GM18951 (cell line): Measurements from ENCODE around the gene PYCR2.

Experiments used
- POLR2A ChIP-seq: IDR thresholded peaks from 4 replicates; pipeline ENCODE4 v1.6.1; 2011; ENCODE audit warnings: mild to moderate bottlenecking; ENCODE audit not compliant: insufficient read length, insufficient read depth; ENCODE audit errors: extremely low read depth
- in situ Hi-C: fragments of 300-500 bp; cut with MboI; formaldehyde crosslinking; loops from one replicate; pipeline ENCODE4 v1.12.0; 2022; ENCODE audit warnings: low sequenced_read_pairs, mixed read lengths, inconsistent platforms; ENCODE audit not compliant: unreplicated experiment

The PYCR2 gene

DNA sequence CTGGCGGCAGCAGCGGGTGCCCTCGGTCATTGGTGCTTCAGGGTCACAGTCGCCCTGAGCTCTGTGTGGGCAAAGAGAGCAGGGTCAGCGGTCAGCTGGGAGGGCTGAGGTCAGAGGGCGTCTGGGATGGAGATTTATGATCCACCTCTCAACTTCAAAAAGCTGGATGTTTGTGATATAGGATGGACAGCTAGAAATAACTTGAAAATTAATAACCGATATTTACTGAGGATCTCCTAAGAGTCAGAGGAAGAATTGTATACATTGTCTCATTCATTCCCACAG is 37.1 kb downstream of the PYCR2 start:
- in situ Hi-C loops, result no loop called here
- no peak for TF ChIP-seq POLR2A

DNA sequence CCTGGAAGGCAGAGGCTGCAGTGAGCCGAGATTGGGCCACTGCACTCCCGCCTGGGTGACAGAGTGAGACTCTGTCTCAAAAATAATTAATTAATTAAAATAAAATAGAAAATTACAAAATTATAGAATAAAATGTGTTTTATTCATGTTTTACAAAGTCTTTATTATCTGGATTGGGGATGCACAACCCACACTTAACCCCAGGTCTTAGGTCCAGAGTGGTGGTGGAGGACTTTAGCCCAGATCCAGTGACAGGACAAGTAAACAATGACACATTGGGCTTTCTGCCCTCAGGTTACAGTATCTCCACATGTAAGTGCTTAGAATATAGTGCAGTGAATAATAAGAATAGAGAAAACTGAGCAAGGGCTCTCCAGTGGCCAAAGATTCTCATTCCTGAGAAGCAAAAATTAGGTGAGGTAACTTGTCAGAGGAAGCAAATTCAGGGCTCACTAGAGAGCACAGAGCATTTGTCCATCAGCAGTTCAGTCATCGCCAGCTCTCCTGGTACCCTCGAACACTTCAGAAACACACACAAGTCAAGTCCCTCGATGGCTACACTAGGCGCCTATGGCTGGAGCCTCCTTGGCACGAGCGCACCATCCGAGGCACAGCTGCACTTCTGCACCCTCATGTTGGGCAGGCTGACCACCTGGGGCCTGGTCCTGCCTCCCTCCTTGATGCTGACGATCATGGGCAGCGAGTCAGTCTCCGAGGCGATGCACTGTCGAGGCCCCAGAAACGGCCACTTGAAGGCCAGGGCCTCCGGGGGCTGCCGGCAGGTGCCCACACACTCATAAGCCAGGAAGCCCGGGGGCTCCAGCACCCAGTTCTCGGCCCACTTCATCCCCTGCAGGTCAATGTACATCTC is 37.7 kb downstream of the PYCR2 start:
- in situ Hi-C loops, result no loop called here
- TF ChIP-seq POLR2A, result no peak

DNA sequence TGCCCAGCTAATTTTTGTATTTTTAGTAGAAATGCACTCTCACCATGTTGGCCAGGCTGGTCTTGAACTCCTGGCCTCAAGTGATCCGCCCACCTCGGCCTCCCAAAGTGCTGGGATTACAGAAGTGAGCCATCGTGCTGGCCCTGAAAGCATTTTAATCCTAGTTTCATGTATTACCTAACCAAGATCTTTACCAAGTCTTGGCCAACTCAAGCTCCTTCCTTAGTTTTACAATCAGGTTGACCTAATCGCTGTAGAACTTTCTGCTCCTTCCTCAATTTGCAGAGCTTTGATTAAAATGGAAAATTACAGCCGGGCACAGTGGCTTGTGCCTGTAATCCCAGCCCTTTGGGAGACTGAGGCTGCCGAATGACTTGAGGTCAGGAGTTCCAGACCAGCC is 38.7 kb downstream of the PYCR2 start:
- in situ Hi-C loops, result no loop called here
- no peak for TF ChIP-seq POLR2A

DNA sequence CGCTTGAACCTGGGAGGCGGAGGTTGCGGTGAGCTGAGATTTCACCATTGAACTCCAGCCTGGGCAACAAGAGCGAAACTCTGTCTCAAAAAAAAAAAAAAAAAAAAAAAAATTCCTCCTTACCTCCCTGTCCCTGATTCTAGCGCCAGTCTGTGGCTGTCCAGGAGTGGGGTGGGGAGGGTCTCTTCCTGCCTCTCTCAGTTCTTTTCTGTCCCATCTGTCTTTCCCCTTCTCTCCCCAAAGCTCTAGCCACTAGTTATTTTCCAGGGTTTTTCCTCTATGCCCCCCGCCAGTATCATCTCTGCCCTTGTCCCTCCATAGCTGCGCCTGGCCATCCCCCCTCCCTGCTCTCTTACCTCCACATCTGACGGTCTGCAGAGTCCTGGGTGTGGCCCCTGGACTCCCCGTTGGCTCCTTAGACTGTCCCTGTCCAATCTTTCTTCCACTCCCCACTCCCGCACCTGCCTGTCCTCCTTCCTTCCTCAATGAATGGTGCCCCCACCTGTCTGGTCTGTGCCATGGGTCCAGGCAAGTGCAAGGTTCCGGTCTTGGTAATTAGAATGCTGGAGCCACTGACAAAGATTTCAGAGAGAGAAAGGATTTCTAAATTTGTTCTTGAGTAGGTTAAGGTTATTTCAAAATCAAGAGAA is 40.3 kb downstream of the PYCR2 start:
- in situ Hi-C loops, result no loop called here
- TF ChIP-seq POLR2A, result no peak

DNA sequence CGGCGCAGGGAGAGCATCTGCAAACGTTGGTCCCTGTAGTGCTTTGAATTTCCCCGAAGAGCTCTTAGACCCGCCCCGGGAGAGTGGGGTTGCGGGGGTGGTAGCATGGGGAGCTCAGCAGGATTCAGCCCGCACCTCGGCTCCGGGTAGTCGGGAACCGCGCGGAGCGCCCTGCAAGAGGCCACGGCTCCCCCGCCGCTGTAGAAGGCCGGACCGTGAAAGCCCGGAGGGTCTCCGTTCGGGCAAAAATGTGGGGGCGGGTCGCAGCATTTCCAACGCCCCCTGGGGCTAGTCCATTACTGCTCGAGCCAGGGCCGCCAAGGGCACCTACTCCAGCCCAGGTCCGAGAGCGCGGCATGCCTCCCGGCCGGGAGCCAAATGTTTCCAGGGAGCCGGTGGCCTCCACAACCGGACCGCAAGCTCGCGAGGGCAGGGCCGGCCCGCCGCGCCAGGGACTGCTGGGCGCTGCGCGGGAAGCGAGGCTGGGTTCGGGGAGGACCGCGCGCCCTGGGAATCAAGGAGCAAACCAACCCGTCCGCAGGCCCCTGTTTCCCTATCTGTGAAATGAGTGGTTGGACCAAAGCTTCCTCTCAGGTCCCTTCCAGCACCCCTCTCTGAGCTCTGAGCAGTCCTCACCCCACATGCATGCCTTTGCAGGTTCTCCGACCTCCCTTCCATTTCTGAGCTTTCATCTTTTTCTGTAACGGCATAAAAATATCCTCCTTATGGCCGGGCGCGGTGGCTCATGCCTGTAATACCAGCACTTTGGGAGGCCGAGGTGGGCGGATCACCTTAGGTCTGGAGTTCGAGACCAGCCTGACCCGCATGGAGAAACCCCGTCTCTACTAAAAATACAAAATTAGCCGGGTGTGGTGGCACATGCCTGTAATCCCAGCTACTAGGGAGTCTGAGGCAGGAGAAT is 41.1 kb downstream of the PYCR2 start:
- TF ChIP-seq POLR2A, result no peak
- in situ Hi-C loops, result no loop called here

DNA sequence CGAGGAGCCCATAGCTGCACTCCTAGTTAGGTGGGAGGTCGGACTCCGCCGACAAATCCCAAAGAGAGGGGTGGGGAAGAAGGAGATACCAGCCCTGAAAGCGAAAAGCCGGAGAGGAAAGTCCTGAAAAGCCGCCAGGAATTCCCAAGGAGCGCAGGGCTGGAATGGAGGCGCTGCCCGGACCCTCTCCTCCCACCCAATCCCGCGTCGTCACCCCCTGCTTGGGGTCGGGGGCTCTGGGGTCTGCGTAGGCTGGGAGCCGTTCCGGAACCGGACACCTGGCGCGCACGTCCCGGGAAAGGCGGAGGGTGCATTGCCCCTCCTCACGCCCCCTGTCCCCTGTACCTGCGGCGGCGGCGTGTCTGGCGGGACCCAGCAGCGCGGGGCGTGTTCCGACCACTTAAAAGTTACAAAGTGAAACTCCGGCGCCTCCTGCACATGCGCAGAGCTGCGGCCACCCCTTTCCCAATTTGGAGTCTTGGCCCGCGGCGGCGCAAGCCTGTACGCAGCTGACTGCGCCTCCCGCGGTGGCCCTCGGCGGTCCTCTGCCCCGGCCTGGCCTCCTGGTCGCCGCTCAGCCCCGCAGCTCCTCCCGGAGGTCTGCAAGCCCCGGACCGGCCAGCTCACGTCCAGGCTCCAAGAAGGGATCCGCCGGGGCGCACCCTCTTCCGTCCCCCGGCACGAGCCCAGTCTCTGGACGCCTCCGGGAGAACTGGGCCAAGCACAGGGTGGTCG is 41.9 kb downstream of the PYCR2 start, which contains the start of gene TMEM63A:
Gene TMEM63A, minus strand, starts transcription at position 422 of the 735 bp plus-strand sequence. CDS start 4,800 bp downstream, outside the sequence.
- in situ Hi-C loops, result no loop called here
- TF ChIP-seq POLR2A, result peak; percentile 77

DNA sequence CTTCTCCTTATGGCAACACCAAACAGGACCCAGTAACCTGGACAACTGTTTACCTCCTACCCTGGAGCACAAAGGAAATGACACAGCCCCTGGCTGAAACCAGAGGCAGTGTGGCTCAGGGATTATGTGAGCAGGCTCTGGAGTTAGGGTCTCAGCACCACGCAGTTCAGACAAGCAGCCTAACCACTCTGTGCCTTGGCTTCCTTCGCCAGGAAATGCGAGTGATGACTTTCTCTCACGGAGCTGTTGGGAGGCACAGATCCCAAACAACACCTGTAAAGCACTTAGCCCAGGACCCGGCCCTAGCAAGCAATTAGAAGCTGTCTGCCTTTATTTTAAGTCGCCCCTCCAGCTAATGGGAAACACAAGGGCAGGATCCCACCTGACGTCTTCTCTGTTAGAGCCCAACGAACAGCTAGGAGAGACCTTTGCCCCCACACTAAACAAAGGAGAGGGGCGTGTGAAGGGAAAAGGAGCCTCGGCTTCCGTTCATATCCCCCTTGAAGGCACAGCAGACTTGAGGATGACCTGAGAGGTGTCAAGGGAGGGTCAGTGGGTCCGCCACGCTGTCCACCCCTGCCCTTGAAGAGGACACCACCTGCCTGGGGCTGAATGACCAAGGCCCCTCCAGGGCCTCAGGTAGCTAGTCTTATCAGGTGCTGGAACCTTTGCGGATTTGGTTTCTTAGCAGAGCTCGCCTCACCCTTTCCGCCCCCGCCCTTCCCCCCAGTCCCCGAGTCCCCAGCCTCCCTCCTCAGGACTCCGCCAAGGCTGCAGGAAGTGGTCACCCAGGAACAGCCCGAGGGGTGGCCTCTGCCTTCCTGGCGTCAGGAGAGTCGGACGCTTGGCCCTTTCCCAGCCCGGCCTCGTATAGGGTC is 42.7 kb downstream of the PYCR2 start:
- in situ Hi-C loops, result no loop called here
- TF ChIP-seq POLR2A, result no peak

DNA sequence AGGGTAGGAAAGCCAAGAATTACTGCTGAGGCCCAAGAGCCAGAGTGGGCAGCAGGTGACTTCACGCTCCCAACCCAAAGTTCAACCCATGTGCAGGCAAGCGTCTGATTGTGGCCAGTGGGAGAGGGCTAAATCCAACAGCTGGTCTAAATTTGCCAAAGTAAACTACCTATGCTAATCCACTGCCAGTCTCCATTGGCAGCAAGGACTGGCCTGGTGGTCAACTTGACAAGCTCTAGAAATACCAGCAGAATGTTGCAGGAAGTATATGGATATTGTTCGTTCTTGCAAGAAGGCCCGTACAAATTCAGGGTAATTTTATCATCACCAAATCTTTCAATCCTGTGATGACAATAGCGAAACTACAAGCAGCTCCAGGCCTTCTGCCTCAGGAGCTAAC is 43.4 kb downstream of the PYCR2 start:
- TF ChIP-seq POLR2A, result no peak

DNA sequence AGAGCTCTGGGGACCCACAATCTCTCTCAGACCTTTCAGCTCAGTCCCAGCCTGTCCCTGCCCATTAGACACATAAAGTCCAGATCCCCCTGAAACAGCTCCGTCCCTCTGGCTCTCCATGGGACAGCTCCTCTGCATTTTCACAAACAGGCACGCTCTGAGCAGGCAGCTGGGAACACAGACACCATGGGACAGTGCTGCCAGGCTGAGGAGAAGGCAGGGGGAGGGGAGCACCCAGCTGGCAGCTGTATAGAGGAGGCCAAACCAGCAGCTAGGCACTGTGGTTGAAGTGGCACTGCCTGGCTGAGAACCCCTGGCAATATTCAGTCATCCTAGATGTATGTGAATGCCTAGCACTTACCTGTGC is 43.8 kb downstream of the PYCR2 start:
- in situ Hi-C loops, result no loop called here

More for the DNA sequence above, 43.4 kb downstream of the PYCR2 start:
- in situ Hi-C loops, result no loop called here

DNA sequence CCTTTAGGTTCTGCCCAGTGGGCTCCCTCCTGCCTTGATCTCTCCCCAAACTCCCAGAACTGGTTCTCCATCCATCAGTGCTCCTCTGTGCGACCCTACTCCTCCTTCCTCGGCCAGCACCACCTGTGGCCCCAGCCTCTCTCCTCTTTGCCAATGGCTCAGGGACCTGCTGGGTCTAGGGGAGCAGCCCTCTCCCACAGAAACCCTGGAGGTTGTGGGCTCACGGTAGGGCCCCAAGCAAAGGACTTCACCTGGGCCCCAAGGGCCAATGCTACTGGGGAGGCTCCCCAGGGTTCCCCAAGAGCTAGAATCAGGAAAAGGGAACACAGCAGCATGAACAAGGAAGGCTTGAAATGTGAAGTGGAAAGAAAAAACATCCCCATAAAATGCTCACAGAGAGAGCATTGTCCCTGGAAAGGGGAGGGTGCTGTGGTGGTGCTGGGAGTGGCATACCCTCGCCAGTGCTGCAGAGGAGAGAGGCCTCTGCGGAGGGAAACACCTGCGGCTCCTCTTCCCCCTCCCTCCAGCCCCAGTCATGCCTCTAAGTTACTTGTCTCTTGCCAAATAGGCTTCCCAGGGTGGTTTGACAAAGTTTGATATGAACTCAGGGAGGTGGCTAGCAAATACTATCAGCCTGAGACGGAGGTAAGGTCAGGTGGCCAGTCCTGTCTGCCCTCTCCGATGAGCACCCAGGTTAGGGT is 44.4 kb downstream of the PYCR2 start:
- in situ Hi-C loops, result no loop called here
- TF ChIP-seq POLR2A, result no peak

More for the DNA sequence above, 43.8 kb downstream of the PYCR2 start:
- TF ChIP-seq POLR2A, result no peak

DNA sequence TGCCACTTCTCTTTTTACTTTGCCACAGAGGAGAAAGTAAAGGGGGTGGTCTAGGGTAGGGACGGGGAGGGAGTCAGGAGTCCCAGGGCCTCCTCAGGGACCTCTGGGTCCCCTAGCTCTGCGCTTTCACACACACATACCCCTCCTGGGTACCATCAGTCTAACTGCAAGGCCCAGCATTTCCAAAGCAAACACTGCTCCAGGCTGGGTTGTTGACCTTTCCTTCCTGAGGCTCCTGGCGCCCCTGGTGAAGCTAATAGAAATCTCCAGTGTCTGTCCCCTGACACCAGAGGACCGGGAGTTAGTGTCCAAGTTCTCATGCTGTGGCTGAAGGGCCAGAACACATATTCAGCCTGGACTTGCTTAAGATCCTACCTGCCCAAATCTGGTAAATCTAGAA is 45.8 kb downstream of the PYCR2 start:
- no peak for TF ChIP-seq POLR2A
- in situ Hi-C loops, result no loop called here
